B cell (primary cell): ENCODE measurements around the gene DDHD1. TPM values are rescaled to one million over a fixed set of nuclear protein-coding genes. Genes with fewer than 3 reads are reported as not detected.

Experiments
- ATAC-seq: fragments of 200-7000 bp; cut with Tn5 transposase; one replicate; pipeline ENCODE4 v1.10.0; 2021; ENCODE audit warnings: low read depth, mild to moderate bottlenecking, moderate number of reproducible peaks, moderate library complexity
- CTCF ChIA-PET: fragments of 350-600 bp; sonication (Branson Sonifier 250); formaldehyde crosslinking; loops from one replicate; lab custom pipeline; 2021; ENCODE audit warnings: antibody characterized with exemption, inconsistent platforms; lab: Charles Lee
- POLR2A ChIA-PET: fragments of 350-600 bp; sonication (Branson Sonifier 250); formaldehyde crosslinking; loops from one replicate; lab custom pipeline; 2021; ENCODE audit warnings: antibody characterized with exemption; lab: Charles Lee
- DNase-seq: peaks from one replicate; pipeline ENCODE4 v3.0.0; 2013
- H2AFZ ChIP-seq: 2 replicates; pipeline ENCODE4 v1.6.1; 2012; ENCODE audit warnings: mild to moderate bottlenecking, low read depth, low read length; ENCODE audit not compliant: insufficient read depth, poor library complexity, severe bottlenecking
- H3K27ac ChIP-seq, 2 donors: 1 replicate in 1 of 2; 2 replicates in 1 of 2; pipeline ENCODE4 v1.5.1; 2012 to 2013; ENCODE audit warnings: low read length in 2 of 2, mild to moderate bottlenecking in 2 of 2, moderate library complexity in 1 of 2
- H3K27me3 ChIP-seq, 4 experiments: fragments of 200-600 bp in 1 of 4; sonication (generic) in 1 of 4; replicated peaks in 1 of 4; 1 replicate in 2 of 4; 2 replicates in 2 of 4; pipeline versions ENCODE4 v1.6.1 to v1.7.0; 2013 to 2016; ENCODE audit warnings: low read length in 3 of 4, mild to moderate bottlenecking in 2 of 4, mixed read lengths in 1 of 4, moderate library complexity in 1 of 4; ENCODE audit not compliant: insufficient read depth in 4 of 4, control insufficient read depth in 3 of 4; ENCODE audit errors: control extremely low read depth in 1 of 4
- H3K36me3 ChIP-seq, 2 experiments: replicated peaks in 1 of 2; 1 replicate in 1 of 2; 2 replicates in 1 of 2; pipeline versions ENCODE4 v1.6.1 to v1.7.1; 2013; ENCODE audit warnings: low read length in 1 of 2; ENCODE audit not compliant: insufficient read depth in 2 of 2, control insufficient read depth in 1 of 2; ENCODE audit errors: control extremely low read depth in 1 of 2, extremely low read depth in 1 of 2
- H3K4me1 ChIP-seq, 2 donors: fragments of 200-600 bp in 1 of 2; sonication (generic) in 1 of 2; 1 replicate in 1 of 2; 2 replicates in 1 of 2; pipeline versions ENCODE4 v1.5.1 to v1.6.1; 2013 to 2017; ENCODE audit warnings: low read length in 2 of 2; ENCODE audit not compliant: control insufficient read depth in 2 of 2, insufficient read depth in 2 of 2
- H3K4me2 ChIP-seq: replicated peaks from 2 replicates; pipeline ENCODE3; 2012; ENCODE audit warnings: mild to moderate bottlenecking, low read depth, low read length; ENCODE audit not compliant: poor library complexity, severe bottlenecking
- H3K4me3 ChIP-seq, 5 experiments: fragments of 200-600 bp in 1 of 5; sonication (generic) in 1 of 5; 1 replicate in 3 of 5; 2 replicates in 2 of 5; pipeline versions ENCODE4 v1.5.1 to v1.7.0; 2011 to 2016; ENCODE audit warnings: low read length in 4 of 5, mild to moderate bottlenecking in 4 of 5, low read depth in 2 of 5, control low read depth in 1 of 5, moderate library complexity in 1 of 5; ENCODE audit not compliant: insufficient read depth in 1 of 5; ENCODE audit errors: control extremely low read depth in 1 of 5, extremely low read depth in 1 of 5
- H3K79me2 ChIP-seq: fragments of 200-600 bp; sonication (generic); one replicate; pipeline ENCODE4 v1.6.0; 2016; ENCODE audit warnings: low read length; ENCODE audit not compliant: control insufficient read depth, insufficient read depth
- H3K9ac ChIP-seq: fragments of 200-600 bp; sonication (generic); 2 replicates; pipeline ENCODE4 v1.6.1; 2017; ENCODE audit warnings: mild to moderate bottlenecking, low read length, moderate library complexity
- H3K9me3 ChIP-seq, 3 donors: one replicate each; pipeline versions ENCODE4 v1.6.1 to v1.7.1; 2013; ENCODE audit warnings: low read length in 2 of 3; ENCODE audit not compliant: control insufficient read depth in 2 of 3, insufficient read depth in 1 of 3; ENCODE audit errors: control extremely low read depth in 1 of 3
- H4K20me1 ChIP-seq: 2 replicates; pipeline ENCODE4 v1.6.0; 2012; ENCODE audit warnings: mild to moderate bottlenecking, low read length; ENCODE audit not compliant: insufficient read depth, control insufficient read depth, poor library complexity, severe bottlenecking
- H3K27ac Mint-ChIP-seq: one replicate; pipeline ENCODE4 v1.8.0; 2021; ENCODE audit warnings: mixed read lengths
- H3K27me3 Mint-ChIP-seq: one replicate; pipeline ENCODE4 v1.8.0; 2021; ENCODE audit warnings: mixed read lengths
- H3K4me1 Mint-ChIP-seq: one replicate; pipeline ENCODE4 v1.8.0; 2021; ENCODE audit warnings: mixed read lengths
- H3K4me3 Mint-ChIP-seq: one replicate; pipeline ENCODE4 v1.8.0; 2021; ENCODE audit warnings: mixed read lengths
- H3K9me3 Mint-ChIP-seq: one replicate; pipeline ENCODE4 v1.8.0; 2022; ENCODE audit warnings: mixed read lengths; ENCODE audit not compliant: insufficient read depth
- EZH2 ChIP-seq: IDR thresholded peaks from 2 replicates; pipeline ENCODE4 v1.6.1; 2012; ENCODE audit warnings: borderline replicate concordance, low read depth, mild to moderate bottlenecking, moderate library complexity, low read length; ENCODE audit not compliant: insufficient read depth, poor library complexity, severe bottlenecking
- WGBS: methylation state at CpG from one replicate; pipeline ENCODE4 v1.1.5; 2013; ENCODE audit warnings: missing lambda C conversion rate; ENCODE audit not compliant: insufficient coverage; 5-methylcytosine and 5-hydroxymethylcytosine counted together
- intact Hi-C: fragments of 100-400 bp; cut with micrococcal nuclease; formaldehyde crosslinking; loops from one replicate; pipeline ENCODE4 v1.10.0; 2022
- polyA plus RNA-seq: library from polyadenylated mRNA; depleted of rRNA; stranded (reverse); fragments of >200 nt; gene quantifications from 2 replicates; pipeline ENCODE4 v1.2.3, GENCODE V29; 2012
- total RNA-seq, 2 donors: library from RNA; stranded (reverse); fragments of 120-200 nt in 1 of 2; gene quantifications; 1 replicate in 1 of 2; 2 replicates in 1 of 2; pipeline versions ENCODE4 v1.2.3 to v1.2.4, GENCODE V29; 2013 to 2022
- TF ChIP-seq, protein P1 (sequence below): fragments of 200-600 bp; IDR thresholded peaks from one replicate; pipeline ENCODE4 v1.8.0; 2022; ENCODE audit warnings: antibody characterized with exemption, mild to moderate bottlenecking

DDHD1 gene
- total and polyA plus RNA-seq, 2 donors (not counting 1 experiment from before 2014, with no cell fraction given) = 7.1 to 75.4 TPM

GRCh38 chr14:53020193-53020932 lies 132.8 kb downstream of the DDHD1 start:
- no peaks in the 10 kb centered on the region for H3K9me3 Mint-ChIP-seq
- H3K27ac Mint-ChIP-seq = no peak overlapping the region
- no peaks in the 10 kb centered on the region for H3K27me3 Mint-ChIP-seq
- no peaks in the 10 kb centered on the region for H3K4me1 Mint-ChIP-seq
- CTCF ChIA-PET = interaction anchor here (0.9 kb wide), 1 partner anchor 34 kb away, joined by 3 read pairs; no protein-coding TSS in a partner anchor
- Histone ChIP-seq H4K20me1 (no peaks in the 10 kb centered on the region), H3K4me3 (no peak overlapping the region), H3K9ac (no peak overlapping the region), H3K79me2 (no peaks in the 10 kb centered on the region), H3K4me1 (no peaks in the 10 kb centered on the region), H3K27me3 (no peaks in the 10 kb centered on the region), H3K27ac (no peak overlapping the region), H3K4me2 (no peak overlapping the region), H3K9me3 (peaks cover 0 to 3% (median 0%) of the 10 kb centered on the region in 3 donors), H3K36me3 (no peaks in the 10 kb centered on the region), H2AFZ (no peak overlapping the region)
- POLR2A ChIA-PET = no interaction called here
- TF ChIP-seq EZH2 = no peak
- TF ChIP-seq, protein P1, sequence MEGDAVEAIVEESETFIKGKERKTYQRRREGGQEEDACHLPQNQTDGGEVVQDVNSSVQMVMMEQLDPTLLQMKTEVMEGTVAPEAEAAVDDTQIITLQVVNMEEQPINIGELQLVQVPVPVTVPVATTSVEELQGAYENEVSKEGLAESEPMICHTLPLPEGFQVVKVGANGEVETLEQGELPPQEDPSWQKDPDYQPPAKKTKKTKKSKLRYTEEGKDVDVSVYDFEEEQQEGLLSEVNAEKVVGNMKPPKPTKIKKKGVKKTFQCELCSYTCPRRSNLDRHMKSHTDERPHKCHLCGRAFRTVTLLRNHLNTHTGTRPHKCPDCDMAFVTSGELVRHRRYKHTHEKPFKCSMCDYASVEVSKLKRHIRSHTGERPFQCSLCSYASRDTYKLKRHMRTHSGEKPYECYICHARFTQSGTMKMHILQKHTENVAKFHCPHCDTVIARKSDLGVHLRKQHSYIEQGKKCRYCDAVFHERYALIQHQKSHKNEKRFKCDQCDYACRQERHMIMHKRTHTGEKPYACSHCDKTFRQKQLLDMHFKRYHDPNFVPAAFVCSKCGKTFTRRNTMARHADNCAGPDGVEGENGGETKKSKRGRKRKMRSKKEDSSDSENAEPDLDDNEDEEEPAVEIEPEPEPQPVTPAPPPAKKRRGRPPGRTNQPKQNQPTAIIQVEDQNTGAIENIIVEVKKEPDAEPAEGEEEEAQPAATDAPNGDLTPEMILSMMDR = no peak
- DNase-seq (no peak), ATAC-seq (no peak)
- no peak overlapping the region for H3K4me3 Mint-ChIP-seq
- intact Hi-C loops = no loop called here
- 96% methylated on average over 2 of the region's 5 CpGs for WGBS

GRCh38 chr14:53019406-53019805 lies 133.7 kb downstream of the DDHD1 start:
- Histone ChIP-seq H3K4me1 (no peaks in the 10 kb centered on the region), H3K79me2 (no peaks in the 10 kb centered on the region), H3K9ac (no peak overlapping the region), H2AFZ (no peak overlapping the region), H3K4me2 (no peak overlapping the region), H3K36me3 (no peaks in the 10 kb centered on the region), H3K4me3 (no peak overlapping the region), H3K27ac (no peak overlapping the region), H3K27me3 (no peaks in the 10 kb centered on the region), H4K20me1 (no peaks in the 10 kb centered on the region), H3K9me3 (peaks cover 0 to 3% (median 0%) of the 10 kb centered on the region in 3 donors)
- Mint-ChIP-seq H3K27me3 (no peaks in the 10 kb centered on the region), H3K4me3 (no peak overlapping the region), H3K4me1 (no peaks in the 10 kb centered on the region), H3K27ac (no peak overlapping the region), H3K9me3 (no peaks in the 10 kb centered on the region)
- ChIA-PET CTCF (no interaction called here), POLR2A (no interaction called here)
- TF ChIP-seq EZH2 = no peak
- TF ChIP-seq, protein P1 = no peak
- DNase-seq (no peak), ATAC-seq (no peak)
- intact Hi-C loops = no loop called here
